Left colon (tissue), 2 donors: ENCODE results near the gene VENTX. TPM values are rescaled to one million over a fixed set of nuclear protein-coding genes. Genes with fewer than 3 reads are reported as not detected.

Experiments used
- ATAC-seq: fragments of 200-7000 bp; cut with Tn5 transposase; one replicate; pipeline ENCODE4 v1.9.1; 2020; ENCODE audit warnings: mild to moderate bottlenecking, moderate library complexity
- DNase-seq, 2 donors: peaks; one replicate each; pipeline ENCODE4 v3.0.0-alpha.2; 2020
- intact Hi-C, 2 donors: fragments of 100-400 bp; cut with DNase I in 1 of 2; cut with micrococcal nuclease in 1 of 2; formaldehyde crosslinking; loops; one replicate each; pipeline versions ENCODE4 v1.11.2 to v1.14.0; 2022; cut with DNase I, micrococcal nuclease
- total RNA-seq, 2 donors: library from RNA; stranded (reverse); fragmentation: NEBNext Ultra II Directional; extraction: Animal tissue kit (Norgen Biotek cat#: 25700); gene quantifications; one replicate each; pipeline ENCODE4 v1.2.1, GENCODE V29; 2021
- donor health status: DM: no; HTN: no; CAD: no.
- donor health status: DM: yes; HTN: yes; CAD: no.

Gene VENTX
- total RNA-seq, 2 donors from 2014 or later, result 0.14 TPM; not detected in 1

- ATAC-seq (no peak), DNase-seq (no peak)
- intact Hi-C loops, result no loop called here
Observed at GRCh38 chr10:133277277-133277992, 39.8 kb downstream of the VENTX start.

DNA sequence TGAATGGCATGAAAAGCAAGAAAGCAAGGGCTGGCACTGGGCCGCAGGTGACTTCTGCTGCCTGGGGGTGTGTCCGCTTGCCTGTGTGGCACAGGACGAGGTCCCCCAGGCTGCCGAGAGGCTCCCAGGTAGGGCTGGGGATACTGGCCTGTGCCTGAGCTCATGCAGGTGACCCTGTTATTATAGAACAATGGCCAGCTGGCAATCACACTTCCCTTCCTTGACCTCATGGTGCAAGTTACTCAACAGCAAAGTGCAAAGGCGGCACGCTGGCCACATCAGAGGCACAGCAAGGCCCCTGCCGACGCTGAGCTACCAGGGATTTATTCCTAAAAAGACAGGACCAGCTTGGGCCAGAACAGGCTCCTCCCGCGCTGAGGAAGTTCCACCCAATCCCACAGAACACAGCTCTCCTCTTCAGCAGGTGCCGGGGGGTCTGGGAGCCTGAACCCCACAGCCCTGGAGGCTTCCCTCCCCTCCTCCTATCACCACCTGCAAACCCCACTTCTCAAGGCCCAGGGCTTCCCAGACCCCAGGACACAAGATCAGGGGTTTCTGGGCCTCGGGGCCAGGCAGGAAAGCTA is 40.4 kb downstream of the VENTX start:
- no peak for DNase-seq
- no peak for ATAC-seq
- intact Hi-C loops, result no loop called here

GRCh38 chr10:133278577-133279265 is 41.1 kb downstream of the VENTX start:
- DNase-seq (peak; percentile 58 to 67), ATAC-seq (peak; percentile 31)
- intact Hi-C loops, result no loop called here

DNA sequence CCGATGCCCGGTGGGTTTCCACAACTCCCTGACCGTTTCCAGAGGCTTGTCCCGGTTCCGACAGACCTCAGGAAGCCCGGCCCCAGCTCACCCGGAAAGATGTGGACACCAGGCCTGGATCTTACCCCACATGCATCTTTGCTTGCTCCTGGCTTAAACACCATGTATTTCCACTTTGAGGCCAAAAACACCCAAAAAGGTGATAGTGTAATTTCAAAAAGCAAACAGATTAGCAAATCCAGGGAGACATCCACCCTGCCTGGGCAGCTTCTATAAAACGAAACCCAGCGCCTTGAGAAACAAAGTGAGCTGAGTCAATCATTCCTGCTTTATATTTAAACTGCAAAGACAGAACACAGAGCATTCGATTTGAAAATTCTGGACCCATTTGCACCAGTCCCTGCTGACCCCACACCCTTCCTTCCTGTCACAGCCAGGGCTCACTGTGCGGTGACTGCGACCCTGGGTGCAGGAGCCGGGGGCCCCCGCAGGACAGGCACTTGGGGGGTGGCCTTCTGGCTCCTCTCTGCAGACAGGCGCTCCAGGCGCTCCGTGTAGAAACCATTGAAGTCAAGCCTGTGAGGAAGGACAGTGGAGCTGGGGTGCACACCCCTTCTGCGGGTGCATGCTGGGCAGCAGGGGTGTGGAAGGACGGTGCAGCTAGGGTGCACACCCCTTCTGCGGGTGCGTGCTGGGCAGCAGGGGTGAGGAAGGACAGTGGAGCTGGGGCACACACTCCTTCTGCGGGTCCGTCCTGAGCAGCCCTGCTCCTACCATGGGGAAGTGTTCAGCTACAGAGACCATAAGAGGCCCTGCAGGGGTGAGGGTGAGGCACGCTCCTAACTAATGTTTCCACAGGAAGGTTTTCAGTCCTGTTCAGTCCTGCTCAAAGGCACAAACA is 41.9 kb downstream of the VENTX start:
- DNase-seq, result no peak

GRCh38 chr10:133280391-133281059 is 42.9 kb downstream of the VENTX start:
- intact Hi-C loops, result no loop called here
- no peak for DNase-seq
- ATAC-seq, result no peak

More for the DNA sequence above, 41.9 kb downstream of the VENTX start:
- no peak for ATAC-seq
- intact Hi-C loops, result no loop called here

- ATAC-seq, result no peak
- DNase-seq, result no peak
- intact Hi-C loops, result no loop called here
Observed at GRCh38 chr10:133281084-133281483, 43.4 kb downstream of the VENTX start.

DNA sequence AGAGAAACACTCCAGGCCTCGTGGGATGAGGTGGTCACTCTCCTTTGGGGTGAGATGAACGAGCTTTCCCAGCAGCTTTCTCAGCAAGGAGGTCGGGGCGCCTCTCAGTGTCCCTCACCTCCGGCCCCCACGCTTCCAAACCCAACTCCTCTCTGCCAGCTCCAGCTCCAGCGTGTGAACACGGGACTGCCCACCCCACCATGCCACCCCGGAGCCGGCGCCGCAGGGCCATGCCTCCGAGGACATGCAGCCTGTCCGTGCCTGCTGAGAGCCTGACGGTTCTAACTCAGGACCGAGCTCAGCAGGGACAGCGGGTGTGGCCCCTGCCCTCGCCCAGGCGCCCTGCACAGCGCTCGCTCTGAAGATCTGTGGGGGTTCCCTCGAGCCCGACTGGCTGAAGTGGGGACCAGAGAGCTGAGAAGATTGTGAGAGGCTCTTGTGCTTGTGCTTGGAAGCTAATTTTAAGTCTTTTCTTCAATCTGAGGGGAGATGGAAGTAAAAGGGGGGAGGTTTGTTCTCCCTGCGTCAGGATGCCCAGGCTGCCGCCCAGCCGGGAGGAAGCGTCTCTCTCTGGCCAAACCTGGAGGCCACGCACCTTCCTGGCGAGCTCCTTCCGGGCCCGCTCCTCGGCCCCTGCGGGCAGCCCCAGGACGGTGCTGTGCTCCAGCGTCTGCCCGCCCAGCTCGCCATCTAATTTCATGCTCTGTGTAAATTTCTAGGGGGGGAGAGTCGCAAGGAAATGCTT is 44.1 kb downstream of the VENTX start:
- intact Hi-C loops, result no loop called here
- ATAC-seq, result no peak
- no peak for DNase-seq

- ATAC-seq (no peak), DNase-seq (no peak)
- intact Hi-C loops, result no loop called here
Observed at GRCh38 chr10:133282846-133283390, 45.3 kb downstream of the VENTX start.

DNA sequence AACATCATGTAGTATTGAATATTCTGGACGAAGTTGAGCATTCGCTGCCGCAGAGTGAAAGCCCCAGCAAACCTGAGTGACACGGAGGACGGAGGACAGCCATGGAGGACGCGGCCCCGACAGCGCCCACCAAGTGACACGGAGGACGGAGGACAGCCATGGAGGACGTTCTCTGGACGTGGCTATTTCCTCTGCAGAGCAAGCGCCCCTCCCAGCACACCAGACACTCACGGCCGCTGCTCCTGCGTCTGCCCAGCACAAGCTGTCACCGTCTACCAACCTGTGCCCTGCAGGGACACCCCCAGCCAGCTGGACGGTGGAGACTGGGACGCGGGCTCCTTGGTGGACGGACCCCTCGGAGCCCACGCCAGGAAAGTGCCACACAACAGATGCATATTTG is 46.3 kb downstream of the VENTX start:
- intact Hi-C loops, result no loop called here
- DNase-seq, result no peak
- ATAC-seq, result no peak

- intact Hi-C loops, result no loop called here
- ATAC-seq (no peak), DNase-seq (no peak)
Observed at GRCh38 chr10:133285217-133285616, 47.6 kb downstream of the VENTX start.

DNA sequence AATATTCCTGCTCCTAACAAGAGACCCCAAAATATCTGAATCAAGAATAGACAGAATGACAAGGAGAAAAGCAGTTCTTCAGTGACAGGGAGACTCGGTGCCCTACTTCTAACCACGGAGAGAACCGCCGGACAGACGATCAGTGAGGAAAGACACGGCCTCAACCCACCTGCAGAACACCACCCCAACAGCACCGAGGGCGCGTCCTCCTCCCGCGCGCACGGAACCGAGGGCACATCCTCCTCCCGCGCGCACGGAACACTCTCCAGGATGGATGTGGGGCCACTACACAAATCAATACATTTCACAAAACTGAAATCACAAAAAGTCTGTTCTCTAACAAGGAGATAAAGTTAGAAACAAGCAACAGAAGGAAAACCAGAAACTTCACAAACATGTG is 48.7 kb downstream of the VENTX start:
- intact Hi-C loops, result no loop called here
- DNase-seq (no peak), ATAC-seq (no peak)

DNA sequence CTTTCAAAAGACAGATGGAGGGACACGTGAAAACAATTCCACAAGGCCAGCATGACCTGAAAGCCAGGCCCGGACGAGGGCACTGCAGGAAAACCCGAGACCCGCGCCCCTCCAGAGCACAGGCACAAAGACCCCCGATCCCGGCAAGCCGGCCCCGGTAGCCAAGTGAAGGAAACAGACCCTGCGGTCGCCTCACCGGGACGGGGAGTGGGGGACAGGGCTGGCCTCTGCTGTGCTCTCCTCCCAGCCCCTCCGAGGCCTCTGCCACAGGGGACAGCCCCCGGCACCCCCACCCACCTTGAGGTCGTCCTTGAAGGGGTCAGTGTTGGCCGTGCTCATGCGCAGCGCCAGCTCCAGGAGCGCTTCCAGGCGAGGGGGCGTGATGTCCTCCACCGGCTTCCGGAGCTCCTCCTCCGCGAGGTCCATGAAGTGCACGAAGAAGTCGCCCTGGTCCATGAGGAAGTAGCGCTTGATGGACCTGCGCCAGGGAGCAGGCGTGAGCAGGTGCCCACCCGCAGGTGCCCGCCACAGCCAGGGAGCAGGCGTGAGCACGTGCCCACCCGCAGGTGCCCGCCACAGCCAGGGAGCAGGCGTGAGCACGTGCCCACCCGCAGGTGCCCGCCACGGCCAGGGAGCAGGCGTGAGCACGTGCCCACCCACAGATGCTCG is 50.3 kb downstream of the VENTX start:
- intact Hi-C loops, result no loop called here
- no peak for DNase-seq
- no peak for ATAC-seq

DNA sequence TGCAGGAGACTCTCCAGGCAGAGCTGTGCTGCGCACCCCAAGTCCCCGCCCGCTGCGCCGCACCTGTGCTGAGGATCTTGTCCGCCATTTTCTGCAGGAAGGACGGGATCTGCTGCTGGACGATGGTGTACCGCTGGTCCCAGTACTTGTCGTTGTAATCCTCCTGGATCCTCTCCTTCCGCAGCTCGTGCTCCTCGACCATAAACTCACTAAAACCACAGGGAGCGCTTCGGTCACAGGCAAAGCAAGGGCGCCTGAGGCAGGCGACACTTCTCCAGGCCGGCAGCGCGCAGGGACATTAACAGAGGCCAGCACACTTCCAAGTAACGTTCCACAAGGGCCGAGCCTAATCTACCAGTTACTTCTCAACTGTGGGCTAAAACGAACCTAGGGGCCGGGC is 52.1 kb downstream of the VENTX start:
- ATAC-seq (no peak), DNase-seq (no peak)
- intact Hi-C loops, result no loop called here
